Hepatocyte (in vitro differentiated cells): ENCODE data around the gene PEAR1. TPM values are rescaled to one million over a fixed set of nuclear protein-coding genes. Genes with fewer than 3 reads are reported as not detected.

ENCODE experiments used
- DNase-seq: peaks from one replicate; pipeline ENCODE4 v3.0.0-alpha.2; 2016; ENCODE audit warnings: low spot score
- H2AFZ ChIP-seq: fragments of 200-600 bp; sonication (generic); 2 replicates; pipeline ENCODE4 v1.6.0; 2016; ENCODE audit warnings: antibody characterized with exemption, mild to moderate bottlenecking
- H3K27ac ChIP-seq: fragments of 200-600 bp; sonication (generic); 2 replicates; pipeline ENCODE4 v1.5.1; 2016; ENCODE audit warnings: mild to moderate bottlenecking
- H3K27me3 ChIP-seq: fragments of 200-600 bp; sonication (generic); 2 replicates; pipeline ENCODE4 v1.6.1; 2016
- H3K36me3 ChIP-seq: fragments of 200-600 bp; sonication (generic); replicated peaks from 2 replicates; pipeline ENCODE4 v1.5.1; 2016; ENCODE audit warnings: low read depth; ENCODE audit not compliant: insufficient read depth
- H3K4me1 ChIP-seq: fragments of 200-600 bp; sonication (generic); 2 replicates; pipeline ENCODE4 v1.5.1; 2016; ENCODE audit warnings: mild to moderate bottlenecking, moderate library complexity; ENCODE audit not compliant: insufficient read depth
- H3K4me2 ChIP-seq: fragments of 200-600 bp; sonication (generic); 2 replicates; pipeline ENCODE4 v1.6.0; 2016
- H3K4me3 ChIP-seq: fragments of 200-600 bp; sonication (generic); 2 replicates; pipeline ENCODE4 v1.5.1; 2016; ENCODE audit warnings: mild to moderate bottlenecking
- H3K79me2 ChIP-seq: fragments of 200-600 bp; sonication (generic); 2 replicates; pipeline ENCODE4 v1.6.0; 2017; ENCODE audit warnings: mild to moderate bottlenecking
- H3K9me2 ChIP-seq: fragments of 200-600 bp; sonication (generic); replicated peaks from 2 replicates; pipeline ENCODE4 v1.6.0; 2017; ENCODE audit warnings: mild to moderate bottlenecking; ENCODE audit not compliant: insufficient read depth
- H3K9me3 ChIP-seq: fragments of 200-600 bp; sonication (generic); 2 replicates; pipeline ENCODE4 v1.5.1; 2016; ENCODE audit warnings: low read depth, mild to moderate bottlenecking
- H4K20me1 ChIP-seq: fragments of 200-600 bp; sonication (generic); 2 replicates; pipeline ENCODE4 v1.6.0; 2016; ENCODE audit warnings: mild to moderate bottlenecking; ENCODE audit not compliant: insufficient read depth, poor library complexity, severe bottlenecking
- CTCF ChIP-seq: fragments of 200-600 bp; sonication (generic); IDR thresholded peaks from 2 replicates; pipeline ENCODE4 v1.5.1; 2016; ENCODE audit warnings: antibody characterized with exemption, mild to moderate bottlenecking; ENCODE audit not compliant: poor library complexity
- EZH2 ChIP-seq: fragments of 200-600 bp; sonication (generic); IDR thresholded peaks from 2 replicates; pipeline ENCODE4 v1.6.1; 2016; ENCODE audit warnings: antibody characterized with exemption, mild to moderate bottlenecking, borderline replicate concordance
- EZH2phosphoT487 ChIP-seq: fragments of 200-600 bp; sonication (generic); IDR thresholded peaks from one replicate; pipeline ENCODE4 v1.6.1; 2018; ENCODE audit warnings: antibody characterized with exemption, mild to moderate bottlenecking, low read depth, moderate library complexity; ENCODE audit not compliant: unreplicated experiment, severe bottlenecking
- WGBS: methylation state at CpG from one replicate; pipeline ENCODE4 v1.1.6; 2016; ENCODE audit warnings: low lambda C conversion rate; ENCODE audit errors: missing lambda C conversion rate; 5-methylcytosine and 5-hydroxymethylcytosine counted together
- polyA plus RNA-seq: library from polyadenylated mRNA; unstranded; fragments of >200 nt; fragmentation: Nextera tagmentation; extraction: Ambion mirVana; gene quantifications from 2 replicates; pipeline ENCODE4 v1.2.1, GENCODE V29; 2016
- total RNA-seq: library from RNA; depleted of rRNA; stranded (reverse); fragments of >200 nt; gene quantifications from 2 replicates; pipeline ENCODE4 v1.2.3, GENCODE V29; 2014

The PEAR1 gene
- total and polyA plus RNA-seq, 2 experiments from 2014 or later: 5.3 to 6.3 TPM

- Histone ChIP-seq H3K36me3 (no peaks in the 10 kb centered on the region), H3K79me2 (no peaks in the 10 kb centered on the region), H3K4me3 (no peak overlapping the region), H3K4me2 (no peak overlapping the region), H3K9me2 (no peaks in the 10 kb centered on the region), H3K4me1 (no peaks in the 10 kb centered on the region), H4K20me1 (no peaks in the 10 kb centered on the region), H3K27ac (no peak overlapping the region), H3K9me3 (no peaks in the 10 kb centered on the region), H2AFZ (no peak overlapping the region), H3K27me3 (peaks cover 55% of the 10 kb centered on the region)
- 68% methylated on average over 10 of the region's 12 CpGs for WGBS
- DNase-seq: no peak
- TF ChIP-seq CTCF: no peak
- TF ChIP-seq EZH2phosphoT487: no peak
- TF ChIP-seq EZH2: no peak
These were observed 27.1 kb upstream of the PEAR1 start for GRCh38 chr1:156866249-156866909.

- 70% methylated on average over 10 of the region's 13 CpGs for WGBS
These were observed 25.2 kb upstream of the PEAR1 start for GRCh38 chr1:156868341-156868740.

GRCh38 chr1:156869455-156869854 lies 24.1 kb upstream of the PEAR1 start:
- peaks cover 26% of the 10 kb centered on the region for H3K27me3 ChIP-seq
- WGBS: 84% methylated on average over 9 of the region's 9 CpGs
- H3K4me2 ChIP-seq: no peak overlapping the region
- no peaks in the 10 kb centered on the region for H3K9me2 ChIP-seq
- no peak overlapping the region for H3K4me3 ChIP-seq
- TF ChIP-seq EZH2phosphoT487 (no peak), EZH2 (no peak), CTCF (no peak)
- no peaks in the 10 kb centered on the region for H3K9me3 ChIP-seq
- no peak overlapping the region for H2AFZ ChIP-seq
- no peak for DNase-seq
- no peaks in the 10 kb centered on the region for H4K20me1 ChIP-seq
- H3K79me2 ChIP-seq: no peaks in the 10 kb centered on the region
- H3K27ac ChIP-seq: no peak overlapping the region
- H3K36me3 ChIP-seq: no peaks in the 10 kb centered on the region
- no peaks in the 10 kb centered on the region for H3K4me1 ChIP-seq

More at GRCh38 chr1:156868341-156868740, 25.2 kb upstream of the PEAR1 start:
- H3K4me3 ChIP-seq: no peak overlapping the region
- no peak for TF ChIP-seq CTCF
- TF ChIP-seq EZH2phosphoT487: no peak
- TF ChIP-seq EZH2: no peak
- H3K27me3 ChIP-seq: peaks cover 36% of the 10 kb centered on the region
- H3K36me3 ChIP-seq: no peaks in the 10 kb centered on the region
- H3K27ac ChIP-seq: no peak overlapping the region
- H3K79me2 ChIP-seq: no peaks in the 10 kb centered on the region
- no peaks in the 10 kb centered on the region for H3K9me3 ChIP-seq
- no peak overlapping the region for H2AFZ ChIP-seq
- no peaks in the 10 kb centered on the region for H3K9me2 ChIP-seq
- no peaks in the 10 kb centered on the region for H3K4me1 ChIP-seq
- no peak for DNase-seq
- no peaks in the 10 kb centered on the region for H4K20me1 ChIP-seq
- no peak overlapping the region for H3K4me2 ChIP-seq
